OCI-LY1 (cell line): ENCODE data around the gene SLAMF1.

ENCODE experiments used
- CTCF ChIP-seq: fragments of 200-600 bp; sonication (generic), shearing (Covaris generic); IDR thresholded peaks from 2 replicates; pipeline ENCODE4 v1.5.1; 2017; ENCODE audit warnings: mild to moderate bottlenecking, antibody characterized with exemption, low read length, moderate library complexity, mixed read lengths
- EZH2 ChIP-seq: fragments of 200-600 bp; sonication (generic), shearing (Covaris generic); IDR thresholded peaks from 2 replicates; pipeline ENCODE4 v1.8.0; 2017; ENCODE audit warnings: borderline replicate concordance, mixed run types, mild to moderate bottlenecking, antibody characterized with exemption, low read length, moderate library complexity, mixed read lengths

DNA sequence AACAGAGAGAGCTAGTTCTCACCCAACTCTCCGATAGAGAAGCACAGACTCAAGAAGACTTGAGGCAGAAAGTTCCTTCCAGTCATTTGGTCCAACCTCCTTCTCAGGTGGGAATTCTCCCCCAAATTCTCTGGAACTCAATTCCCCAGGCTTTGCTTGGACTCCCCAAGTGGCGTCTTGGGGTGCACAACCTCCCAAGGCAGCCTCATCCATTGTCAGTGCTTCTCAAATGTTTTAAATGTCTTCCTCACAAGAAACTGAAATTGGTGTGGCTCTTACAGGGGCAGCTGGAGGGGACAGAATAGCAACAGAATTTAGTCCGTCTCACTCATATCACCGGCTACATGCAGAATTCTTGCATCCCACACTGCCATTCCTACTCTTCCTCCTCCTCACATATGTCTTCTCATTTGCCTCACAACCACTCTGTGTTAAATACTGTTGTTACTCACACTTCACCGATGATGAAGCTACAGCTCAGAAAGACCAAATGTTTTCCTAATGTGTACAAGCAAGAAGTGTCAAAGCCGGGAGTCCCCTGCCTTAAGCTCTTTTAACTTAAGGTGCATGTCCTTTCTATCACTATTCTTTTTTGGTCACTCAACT, 34.1 kb downstream of the SLAMF1 start:
- TF ChIP-seq CTCF (no peak), EZH2 (no peak)
